NOMO-1 treated with dmso at 0.1 percent for 144 hours (cell line): ENCODE measurements around the gene SP140L.
"Not testable (repeated sequence)": the region's sequence is repeated elsewhere in the genome, so short reads cannot be mapped to it uniquely, and the experiment has no call there.

Source experiments
- DNase-seq: peaks from one replicate; lab custom pipeline; 2025; ENCODE audit not compliant: unreplicated experiment; lab: John Stamatoyannopoulos, UW

Gene SP140L

DNA sequence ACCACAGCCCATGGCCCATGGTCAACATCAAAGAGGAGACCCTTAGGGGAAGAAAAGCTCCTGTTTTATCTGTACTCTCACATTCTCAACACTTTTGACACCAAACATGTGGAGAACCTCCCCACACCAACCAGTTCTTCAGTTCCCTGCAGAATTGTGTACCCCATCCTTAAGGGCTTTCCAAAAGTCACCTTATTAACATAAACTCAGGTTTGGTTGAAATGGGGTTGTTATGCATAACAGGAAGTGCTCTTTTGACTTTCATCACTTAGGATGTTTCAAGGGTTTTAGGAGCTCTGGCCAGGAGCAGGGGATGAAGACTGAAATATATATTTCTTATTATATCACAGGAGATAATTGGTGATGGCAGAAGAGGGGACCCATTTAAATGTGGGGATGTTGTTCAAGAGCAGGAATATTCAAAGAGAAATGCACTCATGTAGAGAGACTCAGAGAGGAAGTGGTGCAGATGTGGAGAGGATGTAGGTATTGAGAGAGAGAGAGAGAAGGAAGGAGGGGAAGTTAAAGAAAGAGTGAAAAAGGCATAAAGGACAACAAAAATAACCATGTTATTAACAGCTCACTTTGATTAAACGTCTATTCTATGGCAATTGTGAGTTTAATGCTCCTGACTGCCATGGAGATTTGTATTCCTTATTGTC, 35.2 kb downstream of the SP140L start:
- no peak for DNase-seq

DNA sequence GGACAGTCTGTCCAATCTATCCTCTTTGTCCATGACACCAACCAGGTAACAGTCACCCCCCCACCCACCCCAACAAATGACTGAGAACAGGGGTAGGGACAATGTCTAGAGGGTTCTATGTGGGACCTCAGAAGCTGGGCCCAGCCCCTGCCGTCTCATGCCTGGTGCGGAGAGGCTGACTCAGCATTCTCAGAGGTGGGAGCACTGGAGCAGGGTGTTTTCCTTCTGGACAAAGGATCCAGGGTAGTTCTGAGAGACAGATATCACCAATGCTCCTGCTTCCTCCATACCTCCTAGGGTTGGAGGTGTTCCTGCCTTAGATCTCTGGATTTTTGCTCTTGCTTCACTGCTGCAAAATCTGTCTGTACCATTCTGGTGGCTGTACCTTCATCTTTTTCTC, 55.1 kb downstream of the SP140L start:
- DNase-seq = no peak

DNA sequence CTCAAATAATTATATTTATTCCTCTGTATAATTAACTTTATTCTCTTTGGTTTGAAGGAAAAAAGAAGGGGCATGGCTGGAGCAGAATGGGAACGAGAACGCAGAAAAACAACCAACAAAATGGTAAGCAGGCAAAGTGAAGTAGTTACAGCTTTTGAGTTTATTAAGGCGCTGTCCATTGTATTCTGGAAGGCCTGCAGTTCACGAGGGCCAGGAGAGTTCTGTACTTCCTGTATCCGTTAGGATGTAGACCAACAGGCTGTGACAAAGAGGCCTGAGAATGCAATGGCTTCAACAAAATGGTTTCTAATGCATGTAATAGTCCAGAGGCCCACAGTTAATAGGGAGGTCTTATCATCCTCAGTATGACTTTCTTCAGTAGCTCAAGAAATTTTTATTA, 56.5 kb downstream of the SP140L start:
- no peak for DNase-seq

DNA sequence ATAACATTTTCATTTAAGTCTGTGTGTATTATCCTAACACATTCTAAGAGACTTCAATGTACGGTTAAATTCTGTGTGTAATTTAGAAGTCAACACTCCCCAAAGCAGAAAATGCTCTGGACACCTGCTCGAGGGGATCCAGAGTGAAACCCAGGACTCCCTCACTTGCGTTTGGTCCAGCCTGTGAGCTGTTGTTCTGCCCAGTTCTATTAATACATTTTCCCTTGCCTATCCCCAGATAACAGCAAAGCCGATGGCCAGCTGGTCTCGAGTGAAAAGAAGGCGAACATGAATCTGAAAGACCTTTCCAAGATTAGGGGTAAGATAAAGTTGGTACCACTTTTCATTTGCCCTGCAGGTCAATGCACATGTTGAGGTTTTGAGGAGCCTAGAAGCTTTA, 58.0 kb downstream of the SP140L start:
- no peak for DNase-seq

DNA sequence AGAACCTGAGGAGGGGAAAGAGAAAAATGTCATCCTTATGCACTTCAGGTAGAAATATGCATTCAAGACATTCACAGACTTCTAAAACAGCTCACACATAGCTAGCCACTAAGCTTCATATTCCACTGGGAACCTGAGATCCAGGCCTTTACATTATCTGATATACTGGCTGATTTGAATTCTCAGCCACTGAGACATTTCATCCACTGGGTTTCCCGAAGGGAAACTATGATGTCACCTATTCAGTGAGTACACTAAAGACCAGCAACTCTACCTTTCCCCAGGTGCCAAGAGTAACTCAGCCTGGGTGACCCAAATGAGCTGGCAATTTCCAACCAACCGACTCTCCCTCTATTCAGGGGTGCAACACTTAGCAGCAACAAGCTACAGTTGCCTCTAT, 67.3 kb downstream of the SP140L start:
- no peak for DNase-seq

DNA sequence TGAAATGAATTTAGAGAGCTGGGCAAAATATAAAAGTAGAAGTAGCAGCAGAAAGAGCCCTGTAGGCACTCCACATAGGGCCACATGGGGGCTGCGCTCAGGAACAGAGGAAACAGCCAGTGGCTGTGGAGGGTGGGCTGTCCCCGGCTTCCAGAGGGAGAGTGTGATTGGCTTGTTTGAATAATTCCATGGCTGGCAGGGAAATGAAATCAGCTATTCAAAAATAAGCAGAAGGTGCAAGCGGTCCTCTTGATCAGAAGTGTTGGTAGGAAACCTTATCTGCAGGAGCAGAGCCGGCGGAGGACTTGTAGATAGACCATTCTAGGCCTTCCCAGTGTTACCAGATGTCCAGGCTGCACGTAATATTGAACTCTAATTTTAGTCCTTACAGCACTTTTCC, 71.7 kb downstream of the SP140L start:
- not testable (repeated sequence) for DNase-seq

DNA sequence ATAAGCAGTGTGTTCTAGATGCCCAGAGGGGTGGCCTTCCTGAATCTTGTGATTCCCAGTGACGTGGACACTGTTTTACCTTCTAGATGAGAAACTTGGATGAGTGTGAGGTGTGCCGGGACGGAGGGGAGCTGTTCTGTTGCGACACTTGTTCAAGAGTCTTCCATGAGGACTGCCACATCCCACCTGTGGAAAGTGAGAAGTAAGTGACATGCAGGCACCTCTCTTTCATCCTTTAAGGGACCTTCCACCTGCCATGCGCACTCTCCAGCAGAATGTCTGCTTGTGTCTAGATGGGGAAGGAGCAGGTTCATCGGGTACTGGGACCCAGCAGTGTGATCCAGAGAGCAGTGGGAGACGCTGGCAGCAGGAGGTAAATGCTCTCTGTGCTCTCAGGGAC, 73.0 kb downstream of the SP140L start:
- DNase-seq = no peak

DNA sequence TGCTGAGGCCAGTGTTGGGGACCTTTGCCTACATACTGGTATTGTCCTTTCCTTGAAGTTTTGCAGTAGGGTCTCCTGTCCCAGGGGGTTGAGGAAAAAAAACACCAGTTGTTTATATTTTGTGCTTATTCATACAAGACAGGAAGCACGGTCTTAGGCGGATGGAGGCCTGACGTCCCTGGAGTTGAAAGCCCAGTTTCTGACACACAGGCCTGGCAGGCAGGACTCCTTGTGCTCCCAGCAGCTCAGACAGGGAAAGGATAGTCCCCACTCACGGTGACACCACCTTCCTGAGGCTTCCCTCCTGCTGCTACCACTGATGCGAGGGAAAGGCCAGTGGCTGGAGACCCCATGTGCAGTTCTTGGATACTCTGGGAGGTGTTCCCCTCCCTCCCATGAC, 73.5 kb downstream of the SP140L start:
- DNase-seq = no peak

DNA sequence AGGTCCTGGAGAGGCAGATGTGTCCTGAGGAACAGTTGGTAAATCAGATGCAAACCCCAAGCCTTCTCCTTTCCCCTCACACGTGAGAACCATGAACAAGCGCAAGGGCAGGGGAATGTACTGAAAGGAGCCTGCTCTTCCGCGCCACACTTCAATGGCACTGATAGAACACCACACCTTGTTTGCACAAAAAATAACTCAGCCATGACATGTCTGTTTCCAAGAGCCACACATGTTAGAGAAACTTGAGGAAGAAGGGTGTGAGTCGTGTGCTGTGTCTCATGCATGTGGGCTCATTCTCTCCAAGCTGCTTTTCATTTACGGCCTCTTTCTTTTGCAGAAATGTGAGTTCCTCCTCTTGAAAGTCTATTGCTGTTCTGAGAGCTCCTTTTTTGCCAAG, 74.0 kb downstream of the SP140L start:
- DNase-seq = not testable (repeated sequence)

DNA sequence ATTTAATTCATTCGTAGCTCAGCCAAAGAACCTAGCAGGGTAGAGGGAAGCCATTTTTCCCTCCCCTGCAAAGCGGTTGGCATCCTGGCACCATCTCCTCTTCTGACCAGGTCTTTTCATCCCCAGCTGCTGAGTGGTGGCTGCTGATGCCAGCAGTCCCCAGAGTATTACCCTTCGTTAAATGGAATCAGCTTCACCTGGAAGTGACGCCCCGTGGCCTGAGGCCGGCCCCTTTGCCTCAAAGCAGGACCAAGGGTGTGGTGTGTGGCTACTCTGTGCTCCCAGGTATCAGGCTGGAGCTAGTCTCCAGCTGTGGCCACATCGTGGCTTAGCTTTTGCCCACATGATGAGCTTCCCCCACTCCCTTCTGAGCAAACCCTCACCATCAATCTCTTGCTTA, 76.8 kb downstream of the SP140L start:
- DNase-seq = no peak

DNA sequence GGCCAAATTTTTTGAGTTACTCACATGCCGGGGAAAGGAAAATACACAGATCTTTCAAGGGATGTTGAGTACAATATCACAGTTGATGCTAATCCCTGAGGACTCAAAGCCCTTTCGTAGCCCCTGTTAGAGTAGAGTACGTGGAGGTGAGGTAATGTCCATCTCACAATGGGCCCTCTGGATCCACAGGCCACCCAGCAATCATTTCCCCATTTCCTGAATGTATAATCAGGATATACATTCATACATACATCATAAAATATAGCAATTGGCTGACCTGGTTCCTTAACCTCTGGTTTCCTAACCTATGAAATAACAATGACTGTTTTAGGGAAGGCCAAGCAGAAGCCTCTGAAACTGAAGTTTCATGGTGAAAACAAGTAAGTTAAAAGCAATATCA, 78.8 kb downstream of the SP140L start:
- no peak for DNase-seq

DNA sequence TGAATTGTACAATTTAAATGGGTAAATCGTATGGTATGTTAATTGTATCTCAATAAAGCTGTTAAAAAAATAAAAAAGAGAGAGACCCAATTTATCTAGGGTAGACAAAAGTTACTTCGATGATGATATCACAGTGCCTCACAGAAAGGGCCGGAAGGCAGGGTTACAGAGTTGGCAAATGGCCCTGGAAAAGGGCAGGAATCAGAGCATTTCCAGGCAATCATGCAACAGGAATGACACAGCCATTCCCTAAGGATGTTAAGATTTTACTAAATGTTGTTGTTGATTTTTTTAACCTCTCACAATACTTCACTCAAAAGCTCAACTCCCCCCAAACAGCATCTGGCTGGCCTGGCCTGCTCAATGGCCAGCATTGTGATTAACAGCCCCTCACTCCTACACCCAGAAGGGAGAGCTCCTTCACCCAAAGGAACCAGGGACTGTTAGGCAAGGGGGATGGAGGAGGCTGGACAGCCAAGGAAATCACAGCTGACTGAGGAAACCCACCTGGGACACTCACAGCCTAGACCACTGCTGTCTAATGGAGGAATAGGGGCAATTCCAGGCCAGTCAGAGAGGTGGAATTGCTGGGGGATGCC, 81.3 kb downstream of the SP140L start:
- no peak for DNase-seq

DNA sequence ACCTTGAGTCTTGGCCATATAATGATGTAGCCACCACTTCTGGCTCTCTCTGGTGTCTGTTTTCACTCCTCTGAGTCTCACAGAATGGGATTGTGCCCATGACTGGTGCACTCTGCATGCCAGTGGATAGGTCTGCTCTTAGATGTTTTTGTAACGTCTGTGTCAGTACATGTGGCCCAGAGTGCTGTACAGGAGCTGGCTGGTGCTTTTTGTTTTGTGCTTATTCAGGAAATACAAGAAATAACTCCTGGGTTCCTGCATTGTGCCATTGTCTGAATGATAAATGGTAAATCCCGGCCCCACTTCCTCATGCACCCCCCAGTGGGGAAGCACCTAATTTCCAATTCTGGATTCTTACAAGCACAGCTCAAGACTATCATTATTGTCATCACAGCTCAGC, 82.3 kb downstream of the SP140L start:
- DNase-seq = not testable (repeated sequence)

DNA sequence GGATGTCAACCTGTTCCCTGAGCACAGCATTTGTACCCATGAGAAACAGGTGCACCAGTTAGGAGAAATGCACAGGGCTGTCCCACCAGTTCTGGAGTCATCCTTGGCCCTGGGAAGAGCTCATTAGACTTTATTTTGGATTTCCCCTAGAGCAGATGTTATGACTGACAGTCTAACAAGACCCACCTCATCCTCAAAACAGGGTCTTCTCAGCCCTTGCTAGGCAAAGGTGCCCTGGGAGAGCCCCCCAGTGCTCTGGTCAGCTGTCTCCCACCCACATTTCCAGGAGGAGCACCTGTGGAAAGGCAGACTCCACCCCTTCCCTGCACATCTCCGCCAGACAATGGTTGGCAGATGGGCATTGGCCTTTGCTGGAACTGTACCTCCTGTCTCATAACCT, 83.3 kb downstream of the SP140L start:
- DNase-seq = no peak

DNA sequence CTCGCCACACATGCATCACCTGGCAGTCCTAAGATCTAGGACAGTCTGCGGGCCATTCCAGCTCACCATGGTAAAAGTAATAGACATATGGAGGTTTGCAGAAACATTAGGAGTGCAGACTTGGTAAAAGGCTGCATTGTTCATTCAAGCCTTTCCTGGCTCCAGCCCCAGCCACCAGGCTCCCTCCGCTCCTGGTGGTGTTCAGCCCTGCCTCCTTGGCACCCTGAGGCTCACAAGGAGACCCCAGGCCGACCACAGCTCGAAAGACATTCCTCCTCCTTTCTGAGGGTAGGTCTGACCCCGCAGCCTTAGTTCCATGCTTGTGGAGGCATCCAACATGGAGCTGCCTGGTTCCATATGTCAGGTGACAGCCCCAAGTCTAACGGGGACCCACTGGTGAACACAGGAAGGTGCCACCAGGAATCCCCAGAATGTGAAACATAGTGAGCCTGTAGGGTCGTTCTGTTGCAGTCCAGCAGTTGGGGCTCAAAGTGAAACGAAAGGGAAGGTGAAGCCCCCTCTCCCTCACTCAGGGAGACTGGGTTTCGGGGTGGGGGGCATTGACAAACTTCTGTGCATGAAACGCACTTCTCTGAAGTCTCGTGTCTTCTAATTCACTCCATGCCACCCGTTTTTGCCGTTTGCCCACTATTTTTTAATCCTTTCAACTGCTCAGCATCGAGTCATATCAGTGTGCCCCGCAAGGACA, 84.0 kb downstream of the SP140L start:
- DNase-seq = no peak

DNA sequence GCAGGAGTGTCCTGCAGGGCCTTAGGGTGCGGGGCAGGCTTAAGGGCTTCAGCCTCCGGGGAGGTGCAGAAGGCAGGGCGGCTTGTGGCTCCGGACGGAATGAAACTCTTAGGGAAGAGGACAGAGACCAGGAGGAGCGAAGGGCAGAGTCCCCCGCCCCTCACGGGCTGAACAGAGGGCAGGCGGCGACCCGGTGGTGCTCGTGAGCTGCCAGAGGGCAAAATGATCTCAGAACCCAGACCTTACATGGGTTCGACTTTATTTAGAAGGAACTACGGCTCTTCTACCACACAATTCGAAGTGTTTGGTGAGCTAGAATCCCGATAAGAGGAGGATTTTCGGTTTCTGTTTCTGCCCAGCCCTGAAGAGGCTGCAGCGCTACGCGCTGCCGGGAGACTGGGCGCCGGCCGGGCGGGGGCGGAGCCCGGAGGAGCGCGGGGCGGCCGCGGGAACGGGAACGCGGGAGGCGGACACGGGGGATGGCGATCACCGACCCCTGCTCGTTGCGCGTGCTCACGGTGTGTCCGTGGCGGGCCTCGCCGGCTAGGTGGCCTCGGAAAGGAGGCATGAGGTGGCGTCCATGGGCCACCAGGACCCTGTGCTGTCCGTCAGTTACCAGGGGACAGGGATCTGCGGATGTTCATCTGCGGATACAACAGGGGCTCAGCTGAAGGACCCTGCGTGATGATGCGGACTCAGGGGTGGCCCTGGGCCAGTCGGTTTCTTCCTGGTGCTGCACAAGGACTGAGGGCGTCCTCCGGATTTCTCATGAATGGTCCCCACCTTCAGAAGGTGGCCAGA, 84.8 kb downstream of the SP140L start:
- peak; percentile 55 for DNase-seq

DNA sequence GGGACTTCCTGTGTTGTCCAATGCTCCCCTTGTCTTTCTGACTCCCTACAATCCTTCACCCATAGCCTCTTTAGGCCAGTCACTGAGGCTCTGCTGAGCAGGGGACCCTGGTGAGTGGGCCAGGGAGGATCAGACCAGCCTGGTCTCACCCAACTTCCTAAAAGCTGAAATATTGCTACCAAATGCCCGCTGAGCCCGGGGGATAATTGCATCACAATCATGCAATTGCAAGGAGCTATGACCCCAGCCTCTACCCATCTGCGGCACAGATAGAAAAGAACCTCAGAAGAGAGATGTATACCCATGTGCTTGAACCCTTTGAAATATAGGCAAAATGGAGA, 85.3 kb downstream of the SP140L start:
- peak; percentile 48 for DNase-seq

DNA sequence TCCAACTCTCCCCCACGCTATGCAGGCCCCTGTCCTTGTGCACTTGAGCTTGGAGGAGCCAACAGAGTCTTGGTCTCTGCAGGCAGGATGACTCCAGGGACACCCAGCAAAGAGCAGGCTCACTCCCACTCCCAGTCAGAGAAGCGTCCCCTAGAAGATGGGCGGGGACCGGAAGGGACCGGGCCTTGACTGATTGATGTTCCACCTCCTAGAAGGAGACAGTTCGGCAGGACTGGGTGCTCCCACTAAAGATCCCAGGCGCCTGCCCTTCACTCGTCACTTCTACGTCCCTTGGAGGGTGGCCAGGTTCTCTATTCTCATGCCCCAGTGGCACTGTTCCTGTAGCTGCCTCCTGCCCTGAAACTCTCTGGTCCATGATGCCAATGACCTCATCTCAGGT, 85.9 kb downstream of the SP140L start:
- DNase-seq = no peak

DNA sequence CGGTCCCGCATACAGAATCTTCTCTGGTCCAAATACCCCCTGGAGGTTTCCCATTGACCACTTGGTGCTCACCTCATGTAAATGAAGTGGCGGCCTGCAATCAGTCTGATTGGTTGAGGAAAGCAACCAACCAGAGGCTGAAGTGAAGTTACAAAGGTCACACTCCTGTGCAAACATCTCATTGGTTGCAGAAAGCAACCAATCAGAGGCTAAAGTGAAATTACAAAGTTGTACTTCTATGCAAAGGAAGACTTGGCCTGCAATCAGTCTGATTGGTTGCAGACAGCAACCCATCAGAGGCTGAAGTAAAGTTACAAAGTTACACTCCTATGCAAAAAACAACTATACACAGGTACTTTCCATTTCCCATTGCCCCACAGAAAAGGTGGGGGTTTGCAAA, 86.5 kb downstream of the SP140L start:
- DNase-seq = no peak

DNA sequence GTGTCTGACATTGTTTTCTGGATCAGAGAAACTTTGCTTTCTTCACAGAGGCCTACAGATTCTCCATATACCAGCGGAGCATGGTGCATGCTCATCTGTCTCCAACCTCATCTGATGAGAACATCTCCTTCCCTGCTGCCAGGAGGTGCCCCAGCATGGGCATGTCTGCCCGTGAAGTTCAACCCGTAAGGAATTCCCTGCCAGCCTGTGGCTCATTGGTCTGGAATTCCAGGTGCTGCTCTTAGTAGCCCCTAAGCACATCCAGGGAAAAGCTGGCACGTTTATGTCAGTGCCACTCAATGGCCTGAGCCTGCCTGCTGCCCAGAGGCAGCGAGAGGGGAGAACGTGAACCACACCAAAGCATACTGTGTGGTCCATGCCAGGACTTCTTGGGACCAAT, 87.3 kb downstream of the SP140L start:
- no peak for DNase-seq

DNA sequence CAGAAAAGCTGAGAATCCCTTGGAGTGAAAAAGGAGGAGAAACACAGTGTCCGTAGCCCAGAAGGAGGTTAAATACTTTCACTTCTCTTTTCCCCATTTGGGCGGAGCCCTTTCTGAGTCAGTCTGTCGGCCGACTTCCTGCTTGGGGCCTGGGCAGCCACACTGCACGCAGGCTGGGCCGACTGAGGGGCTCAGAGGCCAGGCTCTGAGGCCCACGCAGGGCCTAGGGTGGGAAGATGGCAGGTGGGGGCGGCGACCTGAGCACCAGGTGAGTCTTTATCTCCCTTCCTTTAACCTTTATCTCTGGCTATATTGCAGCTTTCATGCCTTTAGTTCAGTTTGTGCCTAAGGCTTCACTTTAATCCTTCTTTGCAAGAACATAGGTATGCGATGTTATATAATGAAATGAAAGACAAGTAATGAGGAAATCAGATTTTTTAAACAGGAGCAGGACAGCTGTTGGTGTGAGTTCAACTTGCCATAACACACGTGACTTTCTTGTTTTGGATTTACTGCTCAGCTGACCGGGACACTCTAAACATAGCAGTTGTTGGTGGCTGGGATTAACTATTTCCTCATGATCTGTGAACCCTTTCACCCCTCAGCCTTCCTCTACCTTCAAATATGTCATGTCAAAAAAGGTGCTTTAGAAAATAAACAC, 89.2 kb downstream of the SP140L start, which contains the start of gene SP100:
Gene SP100, plus strand, starts transcription at position 141 of the 661 bp plus-strand sequence. Its CDS starts 96 bp downstream, at position 237.
- DNase-seq = peak; percentile 81
